GM21360 (cell line): ENCODE measurements around the gene HSPA1L.
A peak's percentile ranks its signal among the peaks of the same experiment; 100 is the strongest.
"Not testable (repeated sequence)": the region's sequence is repeated elsewhere in the genome, so short reads cannot be mapped to it uniquely, and the experiment has no call there.

Source experiments
- ATAC-seq: cut with Tn5 transposase; IDR thresholded peaks from one replicate; pipeline ENCODE4 v1.9.1; 2021; ENCODE audit warnings: mild to moderate bottlenecking, moderate library complexity; ENCODE audit not compliant: unreplicated experiment

Gene HSPA1L

GRCh38 chr6:31815025-31815838, at the start of gene HSPA1L, which contains the start of gene HSPA1A:
Gene HSPA1L (minus strand): TSS chr6:31815283. CDS start chr6:31811972, 3,311 bp downstream.
Gene HSPA1A (plus strand): TSS chr6:31815543. CDS start chr6:31815757, 214 bp downstream.
- ATAC-seq, result no peak

- ATAC-seq, result no peak
Measured at GRCh38 chr6:31864818-31865204, 49.7 kb upstream of the HSPA1L start.

GRCh38 chr6:31864123-31864562, 49.1 kb upstream of the HSPA1L start:
- ATAC-seq, result not testable (repeated sequence)

- peak; percentile 84 for ATAC-seq
Measured at GRCh38 chr6:31862344-31863235, 47.5 kb upstream of the HSPA1L start, which contains the start of gene NEU1. Gene NEU1 (minus strand): TSS chr6:31862821. CDS start chr6:31862776, 45 bp downstream.

- no peak for ATAC-seq
Measured at GRCh38 chr6:31861919-31862343, 46.8 kb upstream of the HSPA1L start.

- no peak for ATAC-seq
Measured at GRCh38 chr6:31861150-31861549, 46.1 kb upstream of the HSPA1L start.

- no peak for ATAC-seq
Measured at GRCh38 chr6:31860349-31860748, 45.3 kb upstream of the HSPA1L start.

GRCh38 chr6:31859923-31860322, 44.8 kb upstream of the HSPA1L start:
- no peak for ATAC-seq

- no peak for ATAC-seq
Measured at GRCh38 chr6:31858707-31859106, 43.6 kb upstream of the HSPA1L start.

- not testable (repeated sequence) for ATAC-seq
Measured at GRCh38 chr6:31857774-31858173, 42.7 kb upstream of the HSPA1L start.

GRCh38 chr6:31851980-31852718, 37.1 kb upstream of the HSPA1L start:
- not testable (repeated sequence) for ATAC-seq

GRCh38 chr6:31851485-31851832, 36.4 kb upstream of the HSPA1L start:
- no peak for ATAC-seq

- no peak for ATAC-seq
Measured at GRCh38 chr6:31850765-31851484, 35.8 kb upstream of the HSPA1L start.

- ATAC-seq, result no peak
Measured at GRCh38 chr6:31847276-31847978, 32.3 kb upstream of the HSPA1L start.

- ATAC-seq, result no peak
Measured at GRCh38 chr6:31844507-31844906, 29.4 kb upstream of the HSPA1L start.

GRCh38 chr6:31842053-31842452, 27.0 kb upstream of the HSPA1L start:
- no peak for ATAC-seq

GRCh38 chr6:31839779-31840126, 24.7 kb upstream of the HSPA1L start:
- not testable (repeated sequence) for ATAC-seq

GRCh38 chr6:31838968-31839367, 23.9 kb upstream of the HSPA1L start:
- ATAC-seq, result no peak

GRCh38 chr6:31838114-31838553, 23.1 kb upstream of the HSPA1L start:
- ATAC-seq, result not testable (repeated sequence)
